Measurements from ENCODE around the gene ANKRD28.

GRCh38 chr3:15731024-15731423, 66.8 kb downstream of the ANKRD28 start:
- TF ChIP-seq CTCF (conservative IDR thresholded peaks at IDR 0.05; ENCODE audit: low read depth, low read length) (no peak), BHLHE40 (IDR thresholded peaks at IDR 0.05; ENCODE audit: low read depth, low read length) (no peak), POLR2A (IDR thresholded peaks at IDR 0.05; ENCODE audit: low read depth, low read length) (no peak), RAD21 (IDR thresholded peaks at IDR 0.05; ENCODE audit: low read length) (no peak), USF2 (IDR thresholded peaks at IDR 0.05; ENCODE audit: low read depth, low read length) (no peak), RFX5 (IDR thresholded peaks at IDR 0.05; ENCODE audit: low read depth, low read length) (no peak), CEBPB (IDR thresholded peaks at IDR 0.05; ENCODE audit: low read depth, low read length) (no peak)

Measured in IMR-90 (cell line).